Stomach (tissue), 4 donors: ENCODE data around the gene GIMAP1.

ENCODE experiments used
- POLR2A ChIP-seq, 4 donors: fragments of 450-650 bp; IDR thresholded peaks; one replicate each; pipeline ENCODE4 v1.6.1; 2016; ENCODE audit warnings: antibody characterized with exemption in 4 of 4, control low read depth in 2 of 4, mild to moderate bottlenecking in 1 of 4, moderate library complexity in 1 of 4
- POLR2AphosphoS5 ChIP-seq, 3 donors: sonication (generic); formaldehyde crosslinking; IDR thresholded peaks; one replicate each; pipeline ENCODE4 v1.6.1; 2016; ENCODE audit warnings: antibody characterized with exemption in 3 of 3

DNA sequence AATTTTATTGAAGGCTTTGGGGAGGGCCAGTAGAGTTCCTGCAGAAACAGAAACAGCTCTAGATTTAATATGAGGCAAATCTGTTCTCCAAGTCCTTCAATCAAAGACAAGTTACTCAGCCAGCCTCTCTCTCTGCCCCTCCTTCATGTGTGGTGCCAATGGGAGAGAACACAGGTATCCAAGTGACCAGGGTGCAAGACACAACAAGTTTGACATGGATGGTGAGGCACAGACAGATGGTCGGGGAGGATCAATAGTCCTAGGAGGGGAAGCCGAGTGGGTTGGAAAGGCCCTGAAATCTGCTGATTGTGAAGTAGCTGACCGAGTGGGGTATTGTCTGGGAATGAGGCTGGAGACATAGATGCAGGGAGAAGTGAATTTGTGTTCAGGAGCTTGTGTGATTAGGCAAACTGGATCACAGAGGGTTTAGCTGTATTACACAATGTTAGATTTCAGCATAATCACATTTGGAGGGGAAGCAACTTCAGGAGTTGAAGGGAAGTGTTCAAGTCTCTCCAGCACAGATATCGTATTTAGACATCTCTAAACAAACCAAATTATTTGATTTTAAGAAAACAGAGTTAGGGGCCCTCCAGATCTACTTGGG is 1.5 kb downstream of the GIMAP1 start:
- TF ChIP-seq POLR2A (IDR thresholded peaks at IDR 0.05): no peak
- TF ChIP-seq POLR2AphosphoS5 (IDR thresholded peaks at IDR 0.05): no peak
